ENCODE results near the gene CACNA2D2.

- no peak for TF ChIP-seq POLR2A (IDR thresholded peaks at IDR 0.05)
- no peak for TF ChIP-seq CTCF (IDR thresholded peaks at IDR 0.05)
Measured at GRCh38 chr3:50545781-50546180, 42.3 kb upstream of the CACNA2D2 start.

Measured in body of pancreas (tissue), 4 donors.